GM21576 (cell line): ENCODE results near the gene PHLDB1.
"Not testable (repeated sequence)": the region's sequence is repeated elsewhere in the genome, so short reads cannot be mapped to it uniquely, and the experiment has no call there.

ENCODE experiments used
- ATAC-seq: cut with Tn5 transposase; IDR thresholded peaks from one replicate; pipeline ENCODE4 v1.9.1; 2021; ENCODE audit warnings: mild to moderate bottlenecking, moderate library complexity; ENCODE audit not compliant: unreplicated experiment

The PHLDB1 gene

GRCh38 chr11:118605116-118605867 lies 2.1 kb upstream of the PHLDB1 start:
- no peak for ATAC-seq

GRCh38 chr11:118606157-118606843 lies 1.1 kb upstream of the PHLDB1 start:
- ATAC-seq = no peak

GRCh38 chr11:118606844-118607228 lies 579 bp upstream of the PHLDB1 start:
- no peak for ATAC-seq

GRCh38 chr11:118608360-118609227 lies 1.2 kb downstream of the PHLDB1 start:
- ATAC-seq = no peak

GRCh38 chr11:118609380-118610224 lies 2.2 kb downstream of the PHLDB1 start:
- no peak for ATAC-seq

- no peak for ATAC-seq
These were observed 2.9 kb downstream of the PHLDB1 start for GRCh38 chr11:118610225-118610772.

- ATAC-seq = no peak
These were observed 3.5 kb downstream of the PHLDB1 start for GRCh38 chr11:118610773-118611432.

- ATAC-seq = not testable (repeated sequence)
These were observed 4.0 kb downstream of the PHLDB1 start for GRCh38 chr11:118611433-118611795.

- no peak for ATAC-seq
These were observed 5.0 kb downstream of the PHLDB1 start for GRCh38 chr11:118612378-118612777.

GRCh38 chr11:118614511-118614910 lies 7.1 kb downstream of the PHLDB1 start:
- no peak for ATAC-seq

GRCh38 chr11:118615282-118615975 lies 8.0 kb downstream of the PHLDB1 start:
- no peak for ATAC-seq

- no peak for ATAC-seq
These were observed 8.6 kb downstream of the PHLDB1 start for GRCh38 chr11:118615976-118616371.

- no peak for ATAC-seq
These were observed 10.9 kb downstream of the PHLDB1 start for GRCh38 chr11:118618115-118618990.

- no peak for ATAC-seq
These were observed 11.6 kb downstream of the PHLDB1 start for GRCh38 chr11:118618991-118619375.

GRCh38 chr11:118619444-118620197 lies 12.2 kb downstream of the PHLDB1 start:
- ATAC-seq = no peak

- no peak for ATAC-seq
These were observed 13.2 kb downstream of the PHLDB1 start for GRCh38 chr11:118620529-118621070.

- no peak for ATAC-seq
These were observed 13.8 kb downstream of the PHLDB1 start for GRCh38 chr11:118621071-118621783.
